ENCODE data around the gene ABHD16B.

ABHD16B gene

DNA sequence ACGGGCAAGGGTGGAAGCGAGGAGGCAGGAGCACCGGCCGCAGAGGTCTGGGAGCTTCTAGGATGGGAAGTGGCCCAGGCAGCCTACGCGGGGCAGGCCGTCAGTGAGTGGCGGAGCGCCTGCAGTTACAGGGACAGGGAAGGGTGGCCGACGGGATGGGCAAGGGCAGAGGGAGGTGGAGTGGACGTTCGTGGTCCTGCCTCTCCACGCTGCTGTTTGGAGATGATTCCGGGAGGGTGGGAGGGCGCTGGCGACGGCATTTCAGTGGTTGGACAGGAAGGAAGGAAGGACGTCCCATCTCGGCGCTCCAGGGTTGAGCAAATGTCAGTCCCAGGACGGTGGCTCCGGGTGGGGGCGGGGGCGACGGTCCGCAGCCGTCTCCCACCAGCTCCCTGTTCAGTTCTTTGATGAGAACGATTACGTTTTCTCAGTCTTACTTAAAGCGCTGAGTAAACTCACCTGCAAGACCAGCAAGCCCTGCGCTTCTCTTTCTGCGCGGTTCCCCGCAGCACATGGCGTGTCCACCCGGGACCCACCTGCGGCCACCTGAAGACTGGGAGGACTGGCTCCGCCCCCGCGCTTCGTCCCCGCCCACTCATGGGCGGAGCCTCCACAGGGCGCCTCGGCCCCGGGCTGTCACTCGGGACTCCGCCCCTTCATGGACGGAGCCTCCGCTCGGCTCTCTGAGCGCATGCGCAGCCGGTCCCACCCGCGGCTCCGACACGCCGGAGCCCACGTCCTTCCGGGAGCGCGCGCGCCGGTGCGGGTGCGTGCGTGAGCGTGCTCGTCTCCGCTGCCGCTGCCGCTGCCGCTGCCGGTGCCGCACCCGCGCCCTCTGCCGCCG, 33.3 kb downstream of the ABHD16B start, which contains the start of gene DNAJC5:
TSS of gene DNAJC5 (plus strand) at position 769 of the 844 bp plus-strand sequence. CDS start 33,220 bp downstream, outside the sequence.
- DNase-seq (ENCODE audit: low read depth in 4 of 4, low spot score in 1 of 4) = peak; percentile 85 to 95 (median 92)

GRCh38 chr20:63895202-63895951, 34.1 kb downstream of the ABHD16B start:
- no peak for DNase-seq (ENCODE audit: low read depth in 4 of 4, low spot score in 1 of 4)

- no peak for DNase-seq (ENCODE audit: low read depth in 4 of 4, low spot score in 1 of 4)
Measured at GRCh38 chr20:63895952-63896263, 34.6 kb downstream of the ABHD16B start.

DNA sequence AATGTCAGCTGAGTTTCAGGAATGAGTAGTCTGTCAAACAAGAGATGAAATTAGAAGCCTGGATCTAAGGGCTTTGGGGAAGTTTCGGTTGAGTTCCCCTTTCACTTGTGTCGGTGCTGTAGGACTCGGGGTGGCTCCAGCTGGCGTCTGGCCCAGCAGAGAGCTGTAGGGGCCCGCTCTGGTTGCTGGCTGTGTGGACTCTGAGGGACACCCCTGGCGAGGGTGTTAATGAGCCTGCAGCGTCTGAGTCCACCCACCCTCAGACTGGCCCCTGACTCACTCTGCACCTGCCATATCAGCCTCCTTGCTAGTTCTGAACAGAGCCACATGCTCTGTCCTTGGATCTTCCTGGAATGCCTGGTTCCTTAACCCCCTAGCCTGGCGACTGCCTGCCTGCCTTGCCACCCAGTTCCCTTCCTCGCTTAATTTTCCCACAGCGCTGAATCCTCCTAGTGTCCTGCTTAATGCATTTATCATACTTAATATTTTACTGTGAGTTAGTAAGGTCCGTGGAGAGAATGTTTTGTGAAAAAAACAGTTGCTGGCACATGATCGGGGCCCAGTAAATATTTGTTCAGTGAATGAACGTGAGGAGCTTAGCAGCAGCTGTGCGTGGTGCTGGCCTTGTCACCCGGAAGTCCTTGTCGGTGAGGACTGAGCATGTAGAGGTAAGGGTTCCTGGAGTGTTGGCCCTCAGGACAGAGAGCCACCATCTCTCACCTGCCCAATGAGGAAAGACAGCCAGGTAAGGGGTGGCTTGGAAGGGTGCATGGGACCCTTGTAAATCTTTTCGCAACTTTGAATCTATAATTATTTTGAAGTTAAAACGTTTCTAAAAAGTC, 35.2 kb downstream of the ABHD16B start:
- no peak for DNase-seq (ENCODE audit: low read depth in 4 of 4, low spot score in 1 of 4)

DNA sequence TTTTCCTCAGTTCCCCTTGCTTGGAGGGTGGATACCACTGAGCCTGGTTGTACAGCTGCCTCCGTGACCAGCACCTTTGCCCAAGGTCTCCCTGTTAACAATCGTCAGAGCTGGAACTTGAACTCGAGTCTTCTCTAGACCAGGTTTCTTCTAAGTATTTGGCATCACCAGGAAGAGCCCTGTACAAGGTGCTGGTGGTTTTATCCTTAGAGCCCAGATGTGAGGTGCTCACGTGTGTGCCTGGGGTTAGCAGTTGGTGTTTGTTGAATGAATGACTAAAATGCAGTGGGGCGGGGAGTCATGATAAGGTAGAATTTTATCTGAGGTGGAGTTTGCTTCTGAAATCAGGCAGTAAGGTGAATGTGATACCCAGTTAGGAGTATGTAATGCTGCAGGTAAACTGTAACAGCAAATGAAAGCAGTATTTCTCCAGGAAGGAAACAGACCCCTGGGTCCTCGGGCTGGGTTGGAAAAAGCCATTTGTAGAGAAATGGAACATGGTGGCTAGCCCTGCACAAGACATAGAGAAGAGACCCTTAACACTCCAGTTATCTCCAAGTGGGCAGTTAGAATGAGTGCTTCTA, 36.8 kb downstream of the ABHD16B start:
- DNase-seq (ENCODE audit: low read depth in 4 of 4, low spot score in 1 of 4) = no peak

DNA sequence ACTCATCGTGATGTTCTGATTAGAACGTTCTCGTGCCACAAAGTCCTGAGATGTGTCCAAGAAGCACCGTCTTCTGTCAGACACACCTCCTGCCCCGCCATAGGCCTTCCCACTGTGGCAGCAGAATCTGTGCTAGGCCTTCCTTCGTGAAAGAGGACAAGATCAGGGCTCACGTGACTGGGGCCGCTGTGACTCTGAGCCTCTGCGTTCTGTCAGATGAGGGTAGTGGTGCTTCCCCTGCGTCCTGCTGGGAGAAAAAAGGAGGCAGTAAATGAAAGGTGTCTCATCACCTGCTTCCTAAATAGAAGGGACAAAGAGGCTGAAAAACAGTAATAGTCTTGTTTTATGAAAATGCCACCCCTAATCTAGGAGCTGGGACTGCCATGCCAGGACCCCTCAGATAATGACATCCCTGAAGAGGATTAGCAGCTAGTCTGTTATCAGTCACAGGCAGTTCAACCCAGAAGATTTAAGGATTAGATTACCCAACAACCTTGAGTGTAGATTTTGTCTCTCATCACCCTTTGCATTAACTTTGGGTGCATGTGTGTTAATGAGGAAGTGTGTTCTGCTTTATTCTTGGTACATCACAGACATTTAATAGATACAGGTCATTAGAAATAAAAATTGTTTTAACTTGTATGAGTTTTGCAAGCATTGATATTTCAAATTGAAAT, 37.7 kb downstream of the ABHD16B start:
- no peak for DNase-seq (ENCODE audit: low read depth in 4 of 4, low spot score in 1 of 4)

DNA sequence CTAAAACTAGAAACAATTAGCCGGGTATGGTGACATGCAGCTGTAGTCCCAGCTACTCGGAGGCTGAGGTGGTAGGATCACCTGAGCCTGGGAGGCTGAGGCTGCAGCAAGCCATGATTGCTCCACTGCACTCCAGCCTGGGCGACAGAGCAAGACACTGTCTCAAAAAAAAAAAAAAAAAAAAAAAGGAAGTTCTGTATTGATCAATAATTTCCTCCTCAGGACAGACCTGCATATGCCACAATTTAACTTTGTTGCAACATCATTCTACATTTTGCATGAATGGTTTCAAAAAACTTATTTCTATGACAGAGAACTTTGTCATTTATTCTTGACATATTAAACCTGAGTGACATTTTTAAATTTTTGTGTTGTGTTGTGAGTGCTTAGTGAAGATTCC, 39.1 kb downstream of the ABHD16B start:
- no peak for DNase-seq (ENCODE audit: low read depth in 4 of 4, low spot score in 1 of 4)

- no peak for DNase-seq (ENCODE audit: low read depth in 4 of 4, low spot score in 1 of 4)
Measured at GRCh38 chr20:63903796-63904561, 42.7 kb downstream of the ABHD16B start.

DNA sequence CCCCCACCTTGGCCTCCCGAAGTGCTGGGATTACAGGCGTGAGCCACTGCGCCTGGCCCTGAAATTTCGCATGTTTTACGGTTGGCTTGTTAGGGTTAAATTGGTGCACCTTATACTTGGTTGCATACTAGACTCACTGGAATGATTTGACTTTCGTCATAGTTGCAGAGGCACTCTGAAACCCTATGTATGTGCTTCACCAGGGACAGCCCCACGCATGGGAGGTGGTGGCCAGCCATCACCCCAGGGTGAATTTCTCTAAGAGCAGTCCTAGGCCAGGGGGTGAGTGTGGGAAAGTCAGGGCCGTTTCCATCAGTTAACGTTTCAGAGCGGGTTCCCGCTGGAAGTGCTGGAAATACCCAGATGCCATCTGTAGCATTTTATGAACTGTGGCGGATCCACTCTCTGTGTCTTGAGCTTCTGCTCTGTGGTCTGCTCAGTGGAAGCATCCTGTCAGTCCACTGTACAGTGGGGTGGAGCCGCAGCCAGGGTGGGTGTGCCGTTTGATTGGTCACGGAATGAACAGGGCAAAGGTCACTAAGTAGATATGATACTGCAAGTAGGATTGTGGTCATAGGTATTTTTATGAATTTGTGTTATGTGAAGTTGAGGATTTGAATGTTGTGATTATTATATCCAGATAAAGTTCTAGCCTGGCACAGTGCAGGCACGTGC, 46.8 kb downstream of the ABHD16B start:
- DNase-seq (ENCODE audit: low read depth in 4 of 4, low spot score in 1 of 4) = no peak

GRCh38 chr20:63911176-63911575, 49.9 kb downstream of the ABHD16B start:
- no peak for DNase-seq (ENCODE audit: low read depth in 4 of 4, low spot score in 1 of 4)

All from stimulated activated CD4-positive, alpha-beta T cell treated with anti-CD3 and anti-CD28 coated beads, Interleukin-1b, Interleukin-23, amount 100 ng/mL, for 24 hours (primary cell).